Effector CD8-positive, alpha-beta T cell (primary cell): Measurements from ENCODE around the gene ARHGEF16.

Experiments
- DNase-seq: peaks from one replicate; lab custom pipeline; 2025; lab: John Stamatoyannopoulos, UW

Gene ARHGEF16

DNA sequence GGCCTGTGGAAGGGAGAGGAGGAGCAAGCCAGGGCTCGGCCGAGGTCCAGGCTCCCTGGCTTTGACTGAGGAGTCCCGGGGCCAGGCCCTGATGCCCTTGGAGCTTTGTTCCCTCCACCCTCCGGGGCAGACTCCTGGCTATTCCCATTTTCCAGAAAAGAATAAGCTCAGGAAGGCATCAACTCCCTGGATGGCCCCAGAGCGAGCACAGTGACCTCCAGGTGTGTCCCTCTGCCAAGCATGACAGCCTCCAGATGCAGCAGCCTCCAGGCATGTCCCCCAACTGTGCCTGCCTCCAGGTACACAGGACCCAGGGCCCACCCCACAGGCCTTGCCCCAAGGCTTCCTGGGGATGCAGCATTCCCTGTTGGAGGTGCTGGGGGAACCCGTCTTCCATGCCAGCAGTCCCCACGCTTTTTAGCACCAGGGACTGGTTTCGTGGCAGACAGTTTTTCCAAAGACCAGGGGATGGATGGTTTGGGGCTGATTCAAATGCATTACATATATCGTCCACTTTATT lies 15.7 kb upstream of the ARHGEF16 start:
- no peak for DNase-seq

DNA sequence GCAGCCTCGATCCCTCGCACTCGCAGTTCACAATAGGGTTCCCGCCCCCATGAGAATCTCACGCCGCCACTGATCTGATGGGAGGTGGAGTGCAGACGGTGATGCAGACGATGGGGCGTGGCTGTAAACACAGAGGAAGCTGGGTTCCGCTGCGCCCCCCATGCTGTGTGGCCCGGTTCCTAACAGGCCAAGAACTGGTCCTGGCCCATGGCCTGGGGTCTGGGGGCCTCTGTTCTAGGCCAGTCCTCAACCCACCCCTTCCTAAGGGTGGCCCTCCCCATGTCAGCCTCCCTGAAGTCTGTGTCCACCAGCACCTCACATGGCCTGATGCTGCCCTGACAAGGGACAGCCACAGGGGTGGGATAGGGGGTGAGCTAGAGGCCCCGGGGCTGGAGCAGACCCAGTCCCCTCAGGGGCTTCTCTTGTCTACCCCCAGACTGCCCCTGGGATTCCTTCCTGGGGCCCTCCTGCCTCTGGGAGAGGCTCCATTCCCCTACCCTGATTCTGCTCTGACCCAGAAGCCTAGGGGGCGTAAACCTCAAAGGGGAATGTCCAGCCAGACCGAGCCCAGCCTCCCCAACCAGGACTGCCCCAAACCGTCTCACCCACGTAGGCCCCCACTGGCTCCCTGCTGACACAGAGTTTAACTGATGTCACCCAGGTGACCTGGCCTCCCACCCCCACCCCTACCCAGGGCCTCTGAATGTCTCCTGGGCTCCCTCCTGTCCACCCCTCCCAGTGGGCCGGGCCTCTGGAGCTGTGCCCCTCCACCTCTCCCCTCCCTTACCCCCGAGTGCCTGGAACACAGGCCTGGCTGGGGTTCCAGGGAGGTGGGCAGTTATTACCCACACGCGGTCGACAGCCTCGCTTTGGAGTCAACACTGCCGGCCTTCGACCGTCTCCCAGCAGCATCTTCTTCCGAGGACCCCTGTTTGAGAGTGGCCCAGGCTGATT lies 14.8 kb upstream of the ARHGEF16 start:
- no peak for DNase-seq

DNA sequence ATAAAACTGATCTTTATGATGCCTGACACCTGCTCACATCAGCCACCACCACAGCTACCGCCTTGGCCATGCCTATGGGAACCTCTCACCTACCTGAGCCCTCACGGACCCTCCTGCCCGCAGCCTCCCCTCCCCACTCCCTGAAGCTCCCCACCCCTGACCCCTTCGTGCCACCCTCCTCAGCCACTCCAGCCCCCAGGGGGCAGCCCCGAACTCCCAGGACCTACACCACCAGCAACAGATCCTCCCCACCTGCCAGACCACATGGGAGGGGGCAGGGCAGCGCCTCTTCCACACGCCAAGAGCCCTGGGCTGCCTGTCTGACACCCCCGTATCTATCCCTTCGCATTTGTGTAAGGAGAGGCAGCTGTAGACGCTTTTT lies 14.2 kb upstream of the ARHGEF16 start:
- DNase-seq, result no peak

DNA sequence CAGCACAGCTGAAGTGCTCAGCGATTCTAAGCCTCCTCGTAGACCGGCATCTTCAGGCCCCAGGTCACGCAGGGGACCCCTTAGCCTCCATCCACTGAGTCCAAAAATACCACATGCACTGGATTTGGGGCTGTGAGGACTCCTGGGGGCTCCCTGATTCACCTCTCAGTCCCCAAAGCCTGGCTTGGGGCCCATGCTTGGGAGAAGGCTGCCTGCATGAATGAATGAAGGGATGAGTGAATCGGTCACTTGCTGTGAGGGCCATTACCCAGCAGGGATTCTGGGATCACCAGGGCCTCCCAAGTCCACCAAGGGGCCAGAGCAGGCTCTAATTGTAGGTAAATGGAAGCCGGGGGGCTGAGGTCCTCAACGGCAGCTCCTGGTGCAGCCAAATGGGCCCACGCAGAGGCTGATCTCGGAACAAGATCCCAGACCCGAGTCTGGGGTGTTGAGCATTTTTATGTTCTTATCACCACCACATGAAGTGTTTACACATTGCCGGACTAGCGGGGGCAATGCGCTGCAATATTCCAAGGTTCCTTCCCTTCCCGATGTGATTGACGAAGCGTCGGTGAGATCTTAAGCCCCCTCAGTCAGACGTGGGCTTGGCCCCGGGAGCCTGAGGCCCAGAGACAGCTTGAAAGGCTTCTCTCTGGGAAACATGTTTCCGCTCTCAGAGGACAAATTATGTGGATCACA lies 13.6 kb upstream of the ARHGEF16 start:
- no peak for DNase-seq

DNA sequence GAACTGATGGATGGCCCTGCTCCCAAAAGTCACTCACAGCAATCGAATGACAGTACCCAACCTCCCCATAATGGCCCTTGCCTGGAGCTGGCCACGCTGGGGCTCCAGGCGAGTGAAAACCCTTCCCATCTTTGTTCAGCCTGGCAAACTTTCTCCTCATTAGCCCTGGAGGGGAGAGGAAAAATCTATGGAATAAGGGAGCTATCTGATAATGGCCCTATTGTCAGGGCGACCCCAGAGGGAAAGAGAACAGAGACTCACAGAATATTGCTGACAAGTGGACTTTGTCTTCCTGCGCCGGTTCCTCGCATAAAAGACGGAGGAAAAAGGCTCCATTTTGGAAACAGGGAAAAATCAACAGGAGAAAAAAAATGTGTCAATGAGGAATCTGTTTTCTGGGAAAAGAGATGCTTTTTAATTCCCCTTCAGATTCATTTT lies 13.0 kb upstream of the ARHGEF16 start:
- DNase-seq, result no peak

DNA sequence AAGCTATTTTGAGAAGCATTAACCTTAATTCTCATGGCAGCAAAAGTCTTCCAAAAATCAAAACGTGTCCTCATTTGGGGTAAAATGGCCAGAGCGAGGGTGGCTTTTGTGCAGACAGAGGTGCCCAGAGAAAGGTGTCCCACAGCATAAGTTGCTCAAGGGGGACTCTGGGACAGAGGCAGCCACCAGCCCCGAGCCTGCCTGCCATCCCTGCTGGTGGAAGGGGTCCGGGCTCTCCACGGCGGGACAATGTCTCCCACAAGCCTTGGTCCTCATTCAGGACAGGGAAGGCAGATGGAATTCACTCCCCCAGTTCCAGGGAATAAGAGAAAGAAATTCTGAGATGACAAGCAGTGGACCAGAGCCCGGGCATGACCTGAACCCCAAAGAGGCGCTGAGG lies 12.6 kb upstream of the ARHGEF16 start:
- no peak for DNase-seq

DNA sequence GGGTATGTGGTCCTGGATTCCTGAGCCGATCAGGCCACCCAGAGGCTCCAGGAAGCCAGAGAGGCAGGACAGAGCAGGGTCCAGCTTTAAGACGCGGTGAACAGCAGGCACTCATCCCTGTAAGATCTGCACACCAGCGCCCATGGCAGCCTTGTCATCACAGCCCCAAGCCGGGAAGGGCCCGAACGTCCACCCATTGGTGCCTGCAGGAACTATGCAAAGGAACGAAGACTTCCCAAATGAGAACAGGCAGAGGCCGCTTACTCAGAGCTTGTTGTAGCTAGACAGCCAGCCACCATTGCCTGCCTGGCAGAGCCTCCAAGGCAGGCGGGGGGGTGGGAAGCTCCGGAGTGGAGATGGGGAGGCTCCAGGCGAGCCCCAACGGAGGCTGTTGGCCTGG lies 12.1 kb upstream of the ARHGEF16 start:
- DNase-seq, result no peak

DNA sequence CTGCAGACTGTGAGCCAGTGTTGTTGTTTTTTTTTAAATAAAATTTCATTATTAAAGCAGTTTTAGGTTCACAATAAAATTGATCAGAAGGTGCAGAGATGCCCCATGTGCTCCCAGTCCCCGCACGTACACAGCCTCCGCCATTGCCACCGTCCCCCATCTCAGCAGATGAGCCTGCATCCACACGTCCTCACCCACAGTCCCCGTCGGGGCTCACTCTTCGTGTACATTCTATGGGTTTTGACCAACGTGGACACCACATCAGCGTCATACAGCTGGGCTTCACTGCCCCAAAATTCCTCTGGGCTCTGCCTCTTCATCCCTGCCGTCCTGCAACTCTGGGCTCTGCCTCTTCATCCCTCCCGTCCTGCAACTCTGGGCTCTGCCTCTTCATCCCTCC lies 11.6 kb upstream of the ARHGEF16 start:
- DNase-seq, result no peak

DNA sequence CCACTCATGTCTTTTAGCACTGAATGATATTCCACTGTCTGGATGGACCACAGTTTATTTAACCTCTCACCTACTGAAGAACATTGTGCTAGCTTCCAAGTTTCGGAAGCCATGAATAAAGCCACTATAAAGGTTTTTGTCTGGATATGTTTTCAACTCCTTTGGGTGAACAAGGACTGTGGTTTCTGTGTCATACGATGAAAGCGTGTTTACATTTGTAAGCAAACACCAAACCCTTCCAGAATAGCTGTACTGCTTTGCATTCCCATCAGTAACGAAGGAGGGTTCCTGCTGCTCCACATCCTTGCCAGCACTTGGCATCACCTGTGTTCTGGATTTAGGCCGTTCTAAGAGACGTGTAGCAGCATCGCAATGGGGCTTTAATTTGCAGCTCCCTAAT lies 10.7 kb upstream of the ARHGEF16 start:
- DNase-seq, result no peak

DNA sequence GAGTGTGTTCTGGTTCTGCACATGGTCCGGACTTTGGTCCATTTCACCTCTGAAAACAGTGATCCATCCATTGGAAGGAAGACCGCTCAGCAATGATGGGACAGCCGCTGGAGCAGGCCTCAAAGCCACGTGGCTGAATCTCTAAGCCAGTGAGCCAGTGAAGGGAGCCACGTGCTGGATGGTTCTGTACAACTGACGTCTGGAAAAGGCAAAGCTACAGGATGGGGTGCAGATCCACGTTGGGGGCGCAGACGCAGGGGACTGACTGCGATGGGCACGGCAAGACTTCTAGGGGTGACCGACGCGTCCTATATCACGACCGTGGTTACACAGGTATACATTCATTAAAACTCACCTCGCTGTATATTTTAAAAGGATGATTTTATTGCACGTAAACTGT lies 10.2 kb upstream of the ARHGEF16 start:
- no peak for DNase-seq

DNA sequence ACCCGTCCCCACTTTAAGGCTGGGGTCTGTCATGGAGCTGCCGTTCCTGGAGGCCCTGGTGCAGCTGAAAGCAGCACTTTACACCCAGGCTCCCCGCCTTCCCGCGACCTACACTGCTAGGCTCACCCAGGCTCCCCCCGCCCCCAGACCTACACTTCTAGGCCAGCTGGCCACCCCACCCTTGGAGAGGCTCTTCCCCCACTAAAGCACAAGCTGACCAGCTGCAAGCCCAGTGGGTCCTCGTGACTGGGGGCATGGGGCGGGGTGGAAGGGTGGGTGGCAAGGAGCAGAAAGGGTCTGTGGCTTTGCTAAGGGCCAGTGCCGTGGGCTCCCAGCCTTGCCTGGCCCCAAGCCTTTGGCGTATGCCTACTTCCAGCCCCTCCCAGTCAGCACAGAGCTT lies 9.7 kb upstream of the ARHGEF16 start:
- DNase-seq, result no peak

DNA sequence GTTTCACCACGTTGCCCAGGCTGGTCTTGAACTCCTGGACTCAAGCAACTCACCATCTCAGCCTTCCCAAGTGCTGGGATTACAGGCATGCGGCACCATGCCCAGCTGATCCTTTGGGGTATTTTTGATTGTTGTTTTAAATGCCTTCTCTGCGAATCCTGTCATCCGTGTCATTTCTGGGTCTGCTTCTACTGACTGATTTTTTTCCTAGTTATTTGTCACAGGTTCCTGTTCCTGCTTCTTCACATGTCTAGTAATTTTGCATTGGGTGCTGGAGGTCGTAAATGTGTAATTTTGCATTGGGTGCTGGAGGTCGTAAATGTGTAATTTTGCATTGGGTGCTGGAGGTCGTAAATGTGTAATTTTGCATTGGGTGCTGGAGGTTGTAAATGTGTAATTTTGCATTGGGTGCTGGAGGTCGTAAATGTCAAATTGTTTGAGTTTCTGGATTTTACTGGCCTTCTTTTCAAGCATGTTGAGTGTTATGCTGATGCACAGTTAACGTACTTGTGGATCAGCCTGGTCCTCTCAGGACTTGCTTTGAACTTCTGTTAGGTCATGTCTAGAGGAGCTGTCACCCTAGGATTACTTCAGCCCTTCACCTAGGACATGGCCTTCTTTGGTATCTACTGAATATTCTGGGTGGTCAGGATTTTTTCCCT lies 4.1 kb upstream of the ARHGEF16 start:
- no peak for DNase-seq

DNA sequence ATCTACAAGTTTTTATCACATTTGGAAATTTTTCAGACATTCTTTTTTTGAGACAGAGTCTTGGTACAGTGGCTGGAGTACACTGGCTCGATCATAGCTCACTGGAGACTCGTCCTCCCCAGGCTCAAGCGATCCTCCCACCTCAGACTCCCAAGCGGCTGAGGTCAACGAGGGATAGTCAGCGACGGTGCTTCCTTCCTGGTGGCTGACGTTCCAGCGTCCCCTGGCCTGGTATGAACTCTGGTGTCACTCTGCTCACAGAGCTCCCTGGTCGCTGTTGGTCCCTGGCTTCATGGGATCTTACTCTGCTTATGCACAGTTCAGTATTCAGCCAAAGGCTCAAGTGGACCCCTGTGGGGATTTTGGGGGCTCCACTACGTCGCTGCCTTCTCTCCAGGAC lies 3.5 kb upstream of the ARHGEF16 start:
- no peak for DNase-seq

DNA sequence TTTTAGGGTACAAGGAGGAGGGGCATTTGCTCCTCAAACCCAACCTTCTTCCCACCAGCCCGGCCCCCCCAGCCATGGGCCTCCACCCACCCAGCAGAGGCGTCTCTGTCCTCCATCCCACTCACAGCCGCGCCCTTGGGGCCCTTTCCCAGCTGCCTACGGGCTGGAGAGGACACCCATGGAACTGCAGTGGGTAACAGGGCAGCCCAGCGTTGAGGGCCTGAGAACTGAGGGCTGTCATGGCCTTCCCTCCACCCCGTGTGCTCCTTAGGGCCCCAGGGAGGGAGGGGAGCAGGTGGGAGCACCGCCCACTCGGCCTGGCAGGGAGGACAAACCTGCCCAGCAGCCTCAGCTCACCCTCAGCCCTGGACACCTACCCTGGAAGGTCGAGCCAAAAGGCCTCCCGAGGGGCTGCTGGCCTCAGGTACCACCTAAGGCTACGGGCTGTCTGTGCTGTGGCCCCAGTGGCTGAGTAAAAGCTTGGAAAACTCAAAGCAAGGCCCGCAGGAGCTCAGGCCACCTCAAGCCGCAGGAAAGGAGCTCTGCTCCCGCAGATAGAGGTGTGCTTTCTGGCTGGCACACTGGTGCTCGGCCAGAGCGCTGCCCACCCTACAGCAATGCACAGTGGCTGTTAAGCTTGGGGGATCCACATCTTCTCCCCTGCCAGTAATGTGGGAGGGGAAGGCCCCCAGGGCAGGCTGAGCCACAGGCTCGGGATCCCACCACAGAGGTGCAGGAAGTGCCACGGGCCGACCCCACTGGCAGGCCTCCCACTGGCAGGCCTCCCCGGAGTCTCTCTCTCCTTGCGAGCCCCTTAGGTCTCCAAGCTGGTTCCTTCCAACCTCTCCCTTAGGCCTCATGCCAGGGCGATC lies 2.2 kb upstream of the ARHGEF16 start:
- DNase-seq, result no peak

DNA sequence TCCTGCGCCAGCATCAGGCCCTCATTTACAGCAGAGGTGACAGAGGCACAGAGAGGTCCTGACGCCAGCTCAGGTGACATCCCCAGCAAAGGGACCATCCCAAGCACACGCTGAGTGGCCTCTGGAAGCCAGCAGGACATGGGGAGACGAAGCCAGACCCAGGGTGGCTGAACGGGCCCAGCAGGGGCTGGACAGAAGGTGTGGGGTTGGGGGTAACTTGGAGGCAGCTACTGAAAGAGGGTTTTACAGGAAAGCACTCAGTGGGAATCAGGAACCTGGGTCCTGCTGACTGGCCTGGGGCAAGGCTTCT lies 1.6 kb upstream of the ARHGEF16 start:
- no peak for DNase-seq

DNA sequence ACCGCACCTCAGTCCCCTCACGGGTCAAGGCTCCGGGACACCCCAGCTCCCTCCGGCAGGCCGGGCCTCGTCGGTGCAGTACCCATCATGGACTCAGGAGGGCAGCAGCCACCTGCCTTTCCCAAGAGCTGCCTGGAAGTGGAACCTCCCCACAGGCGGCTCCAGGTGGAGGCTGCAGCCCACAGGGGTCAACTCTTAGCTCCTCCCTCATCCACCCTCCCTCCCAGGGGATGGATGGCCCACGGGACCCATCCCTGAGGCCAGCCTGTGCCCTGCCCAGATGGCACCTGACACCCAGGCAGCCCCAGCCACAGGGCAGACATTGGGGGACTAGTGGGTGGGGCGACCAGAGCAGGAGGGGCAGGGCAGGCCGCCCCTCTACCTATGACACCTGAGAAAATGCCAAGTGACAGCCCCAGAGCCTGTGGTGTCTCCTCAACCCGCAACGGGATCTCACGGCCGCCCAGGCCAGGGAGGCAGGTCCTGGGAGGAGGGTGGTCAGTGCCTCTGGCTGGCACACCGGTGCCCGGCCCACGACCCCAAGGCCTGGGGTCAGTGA lies 1.2 kb upstream of the ARHGEF16 start:
- DNase-seq, result peak; percentile 52

DNA sequence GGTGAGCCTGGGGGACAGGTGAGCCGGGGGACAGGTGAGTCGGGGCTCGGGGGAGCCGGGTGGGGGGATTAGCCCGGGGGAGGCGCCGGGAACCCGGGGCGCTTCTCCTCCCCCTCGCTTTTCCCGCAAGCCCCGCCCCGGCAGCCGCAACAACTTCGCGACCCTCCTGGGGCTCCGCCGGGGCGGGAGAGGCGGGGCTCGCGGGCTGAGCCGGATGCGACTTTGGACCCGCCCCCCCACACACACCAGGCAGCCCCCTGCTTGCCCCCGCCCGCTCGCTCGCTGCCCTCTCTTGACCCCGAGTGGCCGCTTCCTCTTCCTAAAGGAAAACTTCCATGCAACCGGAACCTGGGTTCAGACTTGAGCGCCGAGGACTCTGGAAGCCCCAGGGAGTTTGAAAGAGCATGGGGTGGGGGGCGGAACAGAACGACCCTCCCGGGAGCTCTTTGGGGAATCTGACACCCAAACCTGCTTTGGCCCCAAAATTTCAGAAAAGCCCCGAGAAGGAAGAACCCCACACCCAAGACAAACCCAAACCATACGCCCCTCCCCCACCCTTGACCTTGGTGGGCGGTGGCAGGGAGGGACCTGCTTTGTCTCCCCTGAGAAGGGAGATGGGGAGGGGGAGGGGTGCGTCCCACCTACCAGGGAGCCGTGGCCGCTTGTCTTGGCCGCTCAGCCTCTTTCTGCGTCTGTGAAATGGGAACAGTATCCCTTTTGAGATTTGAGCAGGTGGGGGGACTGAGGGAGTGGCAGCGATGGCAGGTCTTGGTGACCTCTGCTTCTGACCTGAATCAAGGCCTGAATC lies 550 bp downstream of the ARHGEF16 start:
- no peak for DNase-seq

DNA sequence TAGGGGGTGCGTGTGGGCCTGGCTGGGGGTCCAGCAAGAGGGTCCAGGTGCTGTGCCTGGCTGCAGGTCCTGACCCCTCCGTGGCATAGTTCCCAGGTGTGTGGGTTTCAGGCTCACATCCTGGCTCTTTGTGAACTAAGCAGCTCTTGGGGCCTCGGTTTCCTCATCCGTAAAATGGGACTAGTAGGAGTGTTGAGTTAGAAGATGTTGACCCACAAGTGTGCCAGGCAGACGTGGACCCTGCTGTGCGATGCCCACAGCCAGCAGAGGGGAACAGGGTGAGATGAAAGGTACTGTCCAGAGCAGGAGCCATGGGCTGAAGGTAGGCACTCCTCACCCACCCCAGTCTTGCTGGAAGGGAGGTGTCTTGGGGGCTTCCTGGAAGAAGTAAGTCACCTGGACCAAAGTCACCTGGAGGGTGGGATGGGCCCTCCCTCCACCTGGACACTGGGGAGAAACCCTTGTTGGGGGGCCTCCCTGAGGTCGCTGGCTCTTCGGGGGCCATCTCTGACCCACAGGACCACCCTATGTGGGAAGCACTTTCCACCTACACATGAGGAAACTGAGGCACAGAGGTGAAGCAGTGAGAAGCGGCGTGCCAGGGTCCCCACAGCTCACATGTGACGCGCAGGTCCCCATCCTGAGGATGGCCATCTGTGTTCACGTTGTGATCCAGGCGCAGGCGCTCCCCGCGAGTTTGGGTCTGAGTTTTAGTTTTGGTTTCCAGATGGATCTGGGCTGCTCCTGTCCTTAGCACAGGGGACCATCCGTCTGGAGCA lies 1.4 kb downstream of the ARHGEF16 start:
- DNase-seq, result no peak

DNA sequence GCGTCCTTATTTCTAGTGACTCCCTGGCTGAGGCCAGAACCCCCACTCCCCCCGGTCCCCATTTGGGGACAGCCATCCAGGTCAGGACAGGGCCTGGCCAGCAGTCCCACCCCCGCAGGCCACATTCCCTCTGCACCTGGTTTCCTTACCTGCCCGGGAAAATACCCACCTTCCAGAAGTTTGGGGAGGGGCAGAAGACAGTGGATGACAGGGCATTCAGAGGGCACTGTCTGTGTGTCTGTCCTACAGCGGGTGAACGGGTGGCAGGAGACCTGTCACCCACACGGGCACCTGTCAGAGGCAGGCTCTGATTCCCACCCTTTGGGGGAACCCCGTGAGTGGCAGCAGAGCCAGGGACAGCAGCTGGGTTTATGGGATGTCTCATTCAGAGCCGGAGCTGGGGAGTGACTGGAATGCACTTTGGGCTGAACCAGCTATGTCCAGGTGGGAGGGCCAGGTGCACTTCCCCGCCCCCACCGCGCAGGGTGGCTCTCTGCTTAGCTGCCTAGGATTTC lies 2.0 kb downstream of the ARHGEF16 start:
- DNase-seq, result no peak
